ENCODE results near the gene PDE4B.

DNA sequence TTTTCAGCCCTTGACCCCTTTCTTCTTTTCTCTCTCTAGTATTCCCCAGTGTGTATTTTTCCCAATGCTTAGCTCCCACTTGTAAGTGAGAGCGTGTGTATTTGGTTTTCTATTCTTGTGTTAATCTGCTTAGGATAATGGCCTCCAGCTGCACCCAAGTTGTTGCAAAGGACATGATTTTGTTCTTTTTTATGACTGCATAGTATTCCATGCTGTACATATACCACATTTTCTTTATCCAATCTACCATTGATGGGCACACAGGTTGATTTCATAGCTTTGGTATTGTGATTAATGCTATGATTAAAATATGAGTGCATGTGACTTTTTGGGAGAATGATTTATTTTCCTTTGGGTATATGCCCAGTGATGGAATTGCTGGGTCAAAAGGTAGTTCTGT lies 104.8 kb downstream of the PDE4B start:
- no peak for TF ChIP-seq POLR2A (IDR thresholded peaks at IDR 0.05)
- TF ChIP-seq, protein P1, sequence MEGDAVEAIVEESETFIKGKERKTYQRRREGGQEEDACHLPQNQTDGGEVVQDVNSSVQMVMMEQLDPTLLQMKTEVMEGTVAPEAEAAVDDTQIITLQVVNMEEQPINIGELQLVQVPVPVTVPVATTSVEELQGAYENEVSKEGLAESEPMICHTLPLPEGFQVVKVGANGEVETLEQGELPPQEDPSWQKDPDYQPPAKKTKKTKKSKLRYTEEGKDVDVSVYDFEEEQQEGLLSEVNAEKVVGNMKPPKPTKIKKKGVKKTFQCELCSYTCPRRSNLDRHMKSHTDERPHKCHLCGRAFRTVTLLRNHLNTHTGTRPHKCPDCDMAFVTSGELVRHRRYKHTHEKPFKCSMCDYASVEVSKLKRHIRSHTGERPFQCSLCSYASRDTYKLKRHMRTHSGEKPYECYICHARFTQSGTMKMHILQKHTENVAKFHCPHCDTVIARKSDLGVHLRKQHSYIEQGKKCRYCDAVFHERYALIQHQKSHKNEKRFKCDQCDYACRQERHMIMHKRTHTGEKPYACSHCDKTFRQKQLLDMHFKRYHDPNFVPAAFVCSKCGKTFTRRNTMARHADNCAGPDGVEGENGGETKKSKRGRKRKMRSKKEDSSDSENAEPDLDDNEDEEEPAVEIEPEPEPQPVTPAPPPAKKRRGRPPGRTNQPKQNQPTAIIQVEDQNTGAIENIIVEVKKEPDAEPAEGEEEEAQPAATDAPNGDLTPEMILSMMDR (IDR thresholded peaks at IDR 0.05): no peak
